GM12892 (cell line): ENCODE data around the gene EDAR.

Experiments used
- POLR2A ChIP-seq: IDR thresholded peaks from 2 replicates; pipeline ENCODE4 v1.6.1; 2011; ENCODE audit warnings: low read depth, low read length, control low read depth
- POLR2AphosphoS5 ChIP-seq: IDR thresholded peaks from 2 replicates; pipeline ENCODE4 v1.6.1; 2011; ENCODE audit warnings: low read depth, low read length, control low read depth
- TAF1 ChIP-seq: IDR thresholded peaks from 2 replicates; pipeline ENCODE4 v1.6.1; 2011; ENCODE audit warnings: low read depth, mild to moderate bottlenecking, control low read depth, low read length, borderline replicate concordance

DNA sequence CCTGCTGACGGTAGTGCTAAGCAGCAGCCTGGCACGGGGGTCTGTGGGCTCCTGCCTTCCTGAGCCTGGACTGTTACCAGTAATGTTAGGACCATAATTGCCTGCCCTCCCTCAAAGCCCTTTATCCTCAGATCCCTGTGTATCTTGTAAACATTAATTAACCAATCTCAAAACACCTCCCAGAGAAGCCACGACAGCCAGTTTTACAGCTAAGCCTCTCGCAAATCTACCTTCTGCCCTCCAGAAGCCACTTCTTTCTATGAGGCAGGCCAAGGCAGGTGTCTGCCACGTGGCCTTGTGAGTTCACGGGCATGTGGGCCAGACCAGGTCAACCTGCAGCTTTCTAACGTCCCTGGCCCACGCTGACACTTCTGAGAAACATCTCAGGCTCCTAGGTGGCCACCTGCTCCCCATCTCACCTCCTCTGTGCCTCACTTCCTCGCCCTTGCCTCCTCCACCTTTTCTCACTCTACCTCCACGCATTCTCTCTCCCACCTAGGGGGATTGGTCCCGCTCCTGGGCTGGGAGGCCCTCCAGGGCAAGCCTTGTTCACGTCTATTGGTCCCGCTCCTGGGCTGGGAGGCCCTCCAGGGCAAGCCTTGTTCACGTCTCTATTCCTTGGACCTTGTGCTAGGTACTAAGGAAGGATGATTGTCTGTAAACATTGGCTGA lies 64.3 kb downstream of the EDAR start:
- no peak for TF ChIP-seq POLR2AphosphoS5
- no peak for TF ChIP-seq POLR2A
- no peak for TF ChIP-seq TAF1
